Mucosa of descending colon (tissue), 3 donors: Measurements from ENCODE around the gene RAB15. TPM values are rescaled to one million over a fixed set of nuclear protein-coding genes. Genes with fewer than 3 reads are reported as not detected.

Source experiments
- ATAC-seq: fragments of 200-7000 bp; cut with Tn5 transposase; one replicate; pipeline ENCODE4 v1.9.1; 2020; ENCODE audit warnings: mild to moderate bottlenecking, moderate library complexity
- DNase-seq, 3 donors: peaks; one replicate each; pipeline ENCODE4 v3.0.0-alpha.2; 2020
- H3K36me3 ChIP-seq: fragments of 200-600 bp; one replicate; pipeline ENCODE4 v1.8.0; 2021; ENCODE audit warnings: low read depth, mild to moderate bottlenecking
- H3K4me1 ChIP-seq: fragments of 200-600 bp; one replicate; pipeline ENCODE4 v1.8.0; 2021; ENCODE audit warnings: low read depth, mild to moderate bottlenecking
- H3K4me3 ChIP-seq: fragments of 200-600 bp; one replicate; pipeline ENCODE4 v1.8.0; 2021; ENCODE audit warnings: mild to moderate bottlenecking
- H3K9me3 ChIP-seq: fragments of 200-600 bp; one replicate; pipeline ENCODE4 v1.8.0; 2021; ENCODE audit warnings: mild to moderate bottlenecking
- CTCF ChIP-seq: fragments of 200-600 bp; IDR thresholded peaks from one replicate; pipeline ENCODE4 v1.8.0; 2022; ENCODE audit warnings: antibody characterized with exemption, mild to moderate bottlenecking
- intact Hi-C, 2 donors: fragments of 100-400 bp; cut with DNase I in 1 of 2; cut with micrococcal nuclease in 1 of 2; formaldehyde crosslinking; loops; one replicate each; pipeline versions ENCODE4 v1.11.0 to v1.11.1; 2022; cut with DNase I, micrococcal nuclease
- total RNA-seq, 3 donors: library from RNA; stranded (reverse); fragmentation: NEBNext Ultra II Directional in 2 of 3; extraction: Animal tissue kit (Norgen Biotek cat#: 25700) in 2 of 3; gene quantifications; one replicate each; pipeline versions ENCODE4 v1.2.1 to v1.2.4, GENCODE V29; 2021 to 2023
- donor health status: DM: no; HTN: no; CAD: no; lungs with moderate emphysema.
- donor health status: DM: no; HTN: no; CAD: no.
- donor health status: DM: no; HTN: yes; CAD: no.

RAB15 gene
- total RNA-seq, 3 donors from 2014 or later, result 21.2 to 46.1 (median 24.0) TPM

DNA sequence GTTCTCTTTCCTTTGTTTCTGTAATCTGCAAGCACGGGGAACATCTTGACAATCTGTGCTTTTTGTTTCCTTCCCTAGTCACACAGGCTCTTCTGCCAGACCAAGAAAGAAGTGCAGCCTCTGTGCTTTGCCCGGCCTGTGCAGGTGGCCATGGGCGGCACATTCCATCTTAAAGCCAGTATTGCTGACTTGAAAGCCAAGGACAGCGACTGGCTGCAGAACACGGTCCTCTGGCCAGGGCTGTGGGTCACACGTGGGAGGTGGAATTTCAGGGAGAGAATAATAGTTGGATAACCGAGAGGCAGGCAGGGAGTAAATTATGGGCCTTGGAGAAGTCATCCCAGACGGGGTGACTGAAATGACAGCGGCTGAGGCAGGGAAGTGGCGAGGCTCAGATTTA is 39.4 kb upstream of the RAB15 start:
- Histone ChIP-seq H3K9me3 (no peaks in the 10 kb centered on the region), H3K36me3 (no peaks in the 10 kb centered on the region), H3K4me1 (no peaks in the 10 kb centered on the region), H3K4me3 (no peak overlapping the region)
- ATAC-seq, result no peak
- no peak for DNase-seq
- TF ChIP-seq CTCF, result no peak
- intact Hi-C loops, result no loop called here

- TF ChIP-seq CTCF, result no peak
- DNase-seq (no peak), ATAC-seq (no peak)
- Histone ChIP-seq H3K4me1 (no peaks in the 10 kb centered on the region), H3K36me3 (no peaks in the 10 kb centered on the region), H3K9me3 (no peaks in the 10 kb centered on the region), H3K4me3 (no peak overlapping the region)
- intact Hi-C loops, result no loop called here
Observed at GRCh38 chr14:65010211-65010931, 38.2 kb upstream of the RAB15 start.

DNA sequence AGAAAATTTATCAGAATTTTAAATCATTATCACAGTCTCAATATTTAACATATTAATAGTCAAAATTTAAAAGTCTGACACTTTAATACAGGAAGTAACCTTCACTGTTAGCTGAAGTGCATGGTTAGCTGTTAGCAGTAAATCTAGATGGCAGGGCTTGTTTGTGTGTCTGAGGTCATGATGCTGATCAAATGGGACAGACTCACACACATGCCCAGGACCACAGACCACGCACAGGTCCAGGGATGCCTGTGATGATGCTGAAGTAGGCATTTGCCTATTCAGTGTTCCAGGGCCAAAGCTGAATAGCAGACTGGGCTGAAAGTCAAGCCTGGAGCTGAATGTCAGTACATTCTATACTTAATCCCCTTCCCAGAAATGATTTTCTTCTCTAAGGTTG is 35.1 kb upstream of the RAB15 start:
- DNase-seq, result no peak
- ATAC-seq, result no peak
- no peaks in the 10 kb centered on the region for H3K9me3 ChIP-seq
- TF ChIP-seq CTCF, result no peak
- no peaks in the 10 kb centered on the region for H3K36me3 ChIP-seq
- H3K4me3 ChIP-seq, result no peak overlapping the region
- intact Hi-C loops, result no loop called here
- no peaks in the 10 kb centered on the region for H3K4me1 ChIP-seq

DNA sequence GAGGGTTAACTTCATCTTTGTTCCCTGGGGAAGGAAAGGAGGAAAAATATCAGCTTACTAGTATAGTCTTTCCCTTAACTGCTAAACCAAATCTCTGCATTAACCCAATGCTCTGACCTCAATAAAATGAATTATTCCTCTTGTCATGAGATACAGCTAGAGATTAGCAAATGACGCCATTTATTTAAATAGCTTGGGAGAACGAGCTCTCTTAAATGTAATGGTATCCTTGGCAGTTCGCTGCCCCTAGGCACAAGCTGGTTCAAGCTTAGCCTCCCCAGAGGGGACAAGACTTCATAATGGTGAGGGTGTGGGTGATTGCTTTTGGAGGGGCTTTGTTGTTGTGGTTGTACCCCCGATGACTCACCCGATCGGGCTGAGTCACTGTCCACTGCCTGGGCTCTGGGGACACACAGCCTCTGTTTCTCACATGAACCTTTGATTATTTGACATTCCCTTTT is 34.2 kb upstream of the RAB15 start:
- Histone ChIP-seq H3K4me1 (no peaks in the 10 kb centered on the region), H3K4me3 (no peak overlapping the region), H3K36me3 (no peaks in the 10 kb centered on the region), H3K9me3 (no peaks in the 10 kb centered on the region)
- ATAC-seq, result no peak
- intact Hi-C loops, result no loop called here
- DNase-seq, result no peak
- no peak for TF ChIP-seq CTCF

DNA sequence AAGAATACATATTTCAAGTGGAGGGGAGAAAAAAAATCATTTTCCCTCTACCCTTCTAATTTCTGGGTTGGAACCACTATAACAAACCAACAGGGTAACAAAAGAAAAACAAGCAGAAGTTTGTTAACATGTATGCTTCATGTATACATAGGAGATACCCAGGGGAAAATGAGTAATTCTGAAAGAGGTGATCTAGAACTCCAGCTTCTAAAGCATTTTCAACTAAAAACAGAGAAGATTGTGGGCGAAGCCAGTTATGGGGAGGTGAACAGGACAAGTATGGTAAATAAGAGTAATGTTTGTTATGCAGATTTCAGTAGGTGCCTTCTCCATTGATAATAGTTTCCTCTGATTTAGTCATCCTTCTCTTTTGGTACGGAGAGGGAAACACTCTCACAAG is 31.3 kb upstream of the RAB15 start:
- intact Hi-C loops, result no loop called here
- H3K9me3 ChIP-seq, result no peaks in the 10 kb centered on the region
- no peak for TF ChIP-seq CTCF
- no peak for ATAC-seq
- no peaks in the 10 kb centered on the region for H3K36me3 ChIP-seq
- no peak for DNase-seq
- H3K4me1 ChIP-seq, result no peaks in the 10 kb centered on the region
- H3K4me3 ChIP-seq, result no peak overlapping the region
